Suppressor macrophage (primary cell): Measurements from ENCODE around the gene ATP8B2.
A peak's percentile ranks its signal among the peaks of the same experiment; 100 is the strongest.
"Not testable (repeated sequence)": the region's sequence is repeated elsewhere in the genome, so short reads cannot be mapped to it uniquely, and the experiment has no call there.

ENCODE experiments used
- DNase-seq, 4 experiments: peaks; one replicate each; pipeline ENCODE4 v3.0.0-alpha.2; 2020 to 2022
- total RNA-seq, 17 experiments: gene quantifications; one replicate each; lab custom pipeline; 2026; ENCODE audit warnings: mixed read lengths in 6 of 17, inconsistent platforms in 3 of 17; lab: John Stamatoyannopoulos, UW

The ATP8B2 gene, protein sequence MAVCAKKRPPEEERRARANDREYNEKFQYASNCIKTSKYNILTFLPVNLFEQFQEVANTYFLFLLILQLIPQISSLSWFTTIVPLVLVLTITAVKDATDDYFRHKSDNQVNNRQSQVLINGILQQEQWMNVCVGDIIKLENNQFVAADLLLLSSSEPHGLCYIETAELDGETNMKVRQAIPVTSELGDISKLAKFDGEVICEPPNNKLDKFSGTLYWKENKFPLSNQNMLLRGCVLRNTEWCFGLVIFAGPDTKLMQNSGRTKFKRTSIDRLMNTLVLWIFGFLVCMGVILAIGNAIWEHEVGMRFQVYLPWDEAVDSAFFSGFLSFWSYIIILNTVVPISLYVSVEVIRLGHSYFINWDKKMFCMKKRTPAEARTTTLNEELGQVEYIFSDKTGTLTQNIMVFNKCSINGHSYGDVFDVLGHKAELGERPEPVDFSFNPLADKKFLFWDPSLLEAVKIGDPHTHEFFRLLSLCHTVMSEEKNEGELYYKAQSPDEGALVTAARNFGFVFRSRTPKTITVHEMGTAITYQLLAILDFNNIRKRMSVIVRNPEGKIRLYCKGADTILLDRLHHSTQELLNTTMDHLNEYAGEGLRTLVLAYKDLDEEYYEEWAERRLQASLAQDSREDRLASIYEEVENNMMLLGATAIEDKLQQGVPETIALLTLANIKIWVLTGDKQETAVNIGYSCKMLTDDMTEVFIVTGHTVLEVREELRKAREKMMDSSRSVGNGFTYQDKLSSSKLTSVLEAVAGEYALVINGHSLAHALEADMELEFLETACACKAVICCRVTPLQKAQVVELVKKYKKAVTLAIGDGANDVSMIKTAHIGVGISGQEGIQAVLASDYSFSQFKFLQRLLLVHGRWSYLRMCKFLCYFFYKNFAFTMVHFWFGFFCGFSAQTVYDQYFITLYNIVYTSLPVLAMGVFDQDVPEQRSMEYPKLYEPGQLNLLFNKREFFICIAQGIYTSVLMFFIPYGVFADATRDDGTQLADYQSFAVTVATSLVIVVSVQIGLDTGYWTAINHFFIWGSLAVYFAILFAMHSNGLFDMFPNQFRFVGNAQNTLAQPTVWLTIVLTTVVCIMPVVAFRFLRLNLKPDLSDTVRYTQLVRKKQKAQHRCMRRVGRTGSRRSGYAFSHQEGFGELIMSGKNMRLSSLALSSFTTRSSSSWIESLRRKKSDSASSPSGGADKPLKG
- total RNA-seq = 2.0 to 10.2 (median 4.5) reads per million in 17 experiments

DNA sequence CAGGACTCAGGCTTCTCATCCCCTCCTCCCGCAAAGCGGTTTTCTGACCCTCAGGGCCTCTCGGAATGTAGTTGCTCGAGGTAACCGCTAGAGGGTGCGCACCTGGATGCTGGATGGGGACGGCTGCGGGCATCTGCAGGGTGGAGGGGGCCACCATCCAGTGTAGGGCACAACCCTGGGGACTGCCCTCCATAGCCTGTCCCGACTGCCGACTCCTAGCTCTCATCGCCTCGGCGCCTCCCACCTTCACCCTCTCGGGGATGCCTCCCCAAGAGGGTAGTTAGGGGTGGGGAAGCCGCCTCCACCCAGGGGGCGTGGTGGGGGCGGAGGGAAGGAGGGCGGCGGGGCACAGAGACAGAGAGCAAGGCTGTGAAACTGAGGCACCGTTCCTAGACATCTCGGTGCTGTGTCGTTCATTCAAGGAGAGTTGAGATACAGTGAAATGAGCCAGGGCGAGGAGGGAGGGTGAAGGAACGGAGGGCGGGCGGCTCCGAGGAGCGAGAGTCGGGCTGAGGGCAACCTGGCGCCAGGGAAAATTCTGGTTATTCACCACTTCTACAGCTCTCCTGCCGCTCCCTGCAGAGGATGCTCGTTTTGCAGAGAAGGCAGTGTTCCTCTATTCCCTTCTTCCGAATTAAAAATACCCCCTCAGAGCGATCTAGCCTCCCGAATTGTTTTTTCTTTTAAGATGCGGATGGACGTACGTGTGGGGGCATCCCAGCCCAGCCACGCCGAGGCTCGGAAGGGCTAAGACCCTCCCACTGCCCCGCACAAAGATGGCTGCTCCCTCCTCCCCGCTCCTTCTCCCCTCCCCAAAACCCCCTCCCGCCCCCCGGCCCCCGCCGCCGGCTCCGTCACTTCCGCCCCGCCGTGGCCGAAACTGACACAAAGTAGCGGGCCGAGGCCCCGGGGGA is at the start of gene ATP8B2:
Gene ATP8B2 (plus strand): TSS at position 857 of the 914 bp plus-strand sequence. CDS start 2,617 bp downstream, outside the sequence.
- peak; percentile 46 to 66 (median 52) for DNase-seq

DNA sequence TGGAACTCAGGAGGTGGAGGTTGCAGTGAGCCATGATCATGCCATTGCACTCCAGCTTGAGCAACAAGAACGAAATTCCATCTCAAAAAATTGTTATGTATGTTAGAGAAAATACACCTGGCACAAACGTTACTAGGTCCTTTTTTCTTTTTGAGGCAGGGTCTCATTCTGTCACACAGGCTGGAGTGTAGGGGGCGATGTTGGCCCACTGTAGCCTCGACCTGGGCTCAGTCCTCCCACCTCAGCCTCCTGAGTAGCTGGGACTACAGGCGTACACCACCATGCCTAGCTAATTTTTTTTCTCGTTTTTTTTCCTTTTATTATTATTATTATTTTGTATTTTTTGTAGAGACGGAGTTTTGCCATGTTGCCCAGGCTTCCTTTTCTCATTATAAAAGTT is 48.5 kb upstream of the ATP8B2 start:
- peak in 1 of 4 experiments; percentile 16 for DNase-seq

DNA sequence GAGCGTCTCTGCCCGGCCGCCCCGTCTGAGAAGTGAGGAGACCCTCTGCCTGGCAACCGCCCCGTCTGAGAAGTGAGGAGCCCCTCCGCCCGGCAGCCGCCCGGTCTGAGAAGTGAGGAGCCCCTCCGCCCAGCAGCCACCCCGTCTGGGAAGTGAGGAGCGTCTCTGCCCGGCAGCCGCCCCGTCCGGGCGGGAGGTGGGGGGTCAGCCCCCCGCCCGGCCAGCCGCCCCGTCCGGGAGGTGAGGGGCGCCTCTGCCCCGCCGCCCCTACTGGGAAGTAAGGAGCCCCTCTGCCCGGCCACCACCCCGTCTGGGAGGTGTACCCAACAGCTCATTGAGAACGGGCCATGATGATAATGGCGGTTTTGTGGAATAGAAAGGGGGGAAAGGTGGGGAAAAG is 37.7 kb upstream of the ATP8B2 start:
- DNase-seq = not testable (repeated sequence)

DNA sequence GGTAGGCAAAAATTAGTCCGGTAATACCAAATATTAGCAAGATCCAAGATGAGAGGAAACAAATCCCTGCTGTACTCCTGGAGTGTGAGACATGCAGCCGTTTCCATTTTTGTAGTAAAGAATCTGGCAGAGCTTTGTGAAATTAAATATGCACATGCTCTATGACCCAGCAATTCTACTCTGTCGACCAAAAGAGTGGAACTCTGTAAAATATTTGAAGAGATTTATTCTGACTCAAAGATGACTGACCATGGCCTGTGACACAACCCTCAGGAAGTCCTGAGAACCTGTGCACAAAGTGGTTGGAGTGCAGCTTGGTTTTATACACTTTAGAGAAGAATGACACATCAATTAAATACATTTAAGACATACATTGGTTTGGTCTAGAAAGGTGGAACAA is 36.7 kb upstream of the ATP8B2 start:
- DNase-seq = no peak

DNA sequence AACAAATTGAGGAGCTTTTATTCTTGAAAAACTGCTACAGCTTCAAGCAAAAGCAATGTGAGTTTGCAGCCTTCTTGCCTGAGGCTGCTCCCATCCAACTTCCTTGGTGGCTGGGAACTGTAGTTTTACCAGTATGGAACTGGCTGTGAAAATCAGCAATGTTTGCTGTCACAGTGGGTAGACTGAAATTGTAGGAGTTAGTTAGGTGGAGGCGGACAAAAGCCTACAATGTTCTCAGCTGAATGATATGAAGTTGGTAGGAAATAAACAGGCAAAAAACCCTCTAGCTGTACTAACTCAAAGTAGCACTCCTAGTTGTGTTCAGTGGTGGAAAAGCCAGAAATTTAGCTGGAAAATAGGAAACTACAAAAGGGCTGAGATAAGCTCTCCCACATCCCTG is 34.4 kb upstream of the ATP8B2 start:
- no peak for DNase-seq

DNA sequence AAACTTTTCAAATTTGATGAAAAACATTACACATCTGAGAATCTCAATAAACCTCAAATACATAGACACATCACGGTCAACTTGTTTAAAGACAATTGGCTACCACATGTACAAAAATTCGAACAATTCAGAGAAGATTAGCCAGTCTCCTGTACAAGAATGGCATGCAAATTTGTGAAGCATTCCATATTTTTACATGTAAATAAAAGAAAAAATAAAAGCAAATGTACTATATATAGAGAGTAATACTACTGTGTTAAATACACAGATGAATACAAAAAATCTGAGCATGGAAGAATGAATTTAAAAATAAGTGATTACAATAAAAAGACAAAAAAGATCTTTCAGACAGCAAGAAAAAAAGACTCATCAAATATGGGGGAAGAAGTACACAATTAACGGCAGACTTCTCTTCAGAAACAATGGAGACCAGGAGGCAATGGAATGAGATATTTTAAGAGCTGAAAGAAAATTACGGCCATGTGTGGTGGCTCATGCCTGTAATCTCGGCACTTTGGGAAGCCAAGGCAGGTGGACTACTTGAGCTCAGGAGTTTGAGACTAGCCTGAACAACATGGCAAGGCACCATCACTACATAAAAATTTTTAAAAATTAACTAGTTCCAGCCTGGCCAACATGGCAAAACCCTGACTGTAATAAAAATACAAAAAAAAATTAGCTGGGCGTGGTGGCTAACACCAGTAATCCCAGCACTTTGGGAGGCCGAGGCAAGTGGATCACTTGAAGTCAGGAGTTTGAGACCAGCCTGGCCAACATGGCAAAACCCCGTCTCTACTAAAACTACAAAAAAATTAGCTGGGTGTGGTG is 29.7 kb upstream of the ATP8B2 start:
- peak in 2 of 4 experiments; percentile 16 to 25 for DNase-seq

DNA sequence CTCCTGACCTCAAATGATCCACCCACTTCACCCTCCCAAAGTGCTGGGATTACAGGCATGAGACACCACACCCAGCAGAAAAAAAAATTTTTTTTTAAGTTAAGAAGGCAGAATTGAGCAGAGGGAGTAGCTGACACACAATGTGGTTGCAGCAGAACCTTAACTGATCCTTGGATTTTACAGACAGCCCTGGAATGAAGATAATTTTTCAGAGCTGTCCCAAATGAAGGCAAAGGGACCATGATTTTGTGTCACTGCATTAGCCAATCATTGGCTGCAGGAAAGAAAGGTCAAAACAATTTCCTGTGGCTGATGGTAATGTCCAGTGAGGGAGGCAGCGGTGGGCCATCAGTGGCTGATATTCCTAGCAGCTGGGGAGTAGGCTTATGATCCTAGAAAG is 23.7 kb upstream of the ATP8B2 start:
- DNase-seq = no peak

DNA sequence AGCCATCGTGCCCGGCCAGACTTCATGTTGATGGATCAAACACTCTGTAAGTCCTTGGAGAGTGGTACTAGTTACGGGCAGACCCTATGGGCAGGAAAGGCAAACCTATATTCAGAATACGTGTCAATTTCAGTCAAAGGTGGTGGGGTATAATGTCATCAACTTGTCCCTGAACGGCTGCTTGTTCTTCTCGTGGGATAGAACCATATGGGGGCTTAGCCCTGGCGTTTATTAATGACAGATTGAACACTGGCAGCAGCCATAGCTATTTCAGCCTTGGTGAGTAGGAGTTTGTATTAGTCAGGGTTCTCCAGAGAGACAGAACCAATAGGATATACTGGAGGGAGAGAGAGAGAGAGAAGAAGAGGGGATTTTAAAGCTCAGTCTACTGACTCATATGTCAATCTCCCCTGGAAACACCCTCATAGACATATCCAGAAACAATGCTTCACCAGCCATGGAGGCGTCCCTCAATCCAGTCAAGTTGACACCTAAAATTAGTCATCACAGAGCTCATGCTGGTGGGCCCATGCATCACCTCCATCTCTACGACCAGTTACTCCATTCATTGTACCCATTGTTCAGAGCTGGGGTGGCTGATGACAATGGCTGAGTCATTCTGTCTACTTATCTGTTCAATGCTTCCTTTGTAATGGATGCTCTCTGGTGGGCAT is 20.5 kb upstream of the ATP8B2 start:
- DNase-seq = no peak

DNA sequence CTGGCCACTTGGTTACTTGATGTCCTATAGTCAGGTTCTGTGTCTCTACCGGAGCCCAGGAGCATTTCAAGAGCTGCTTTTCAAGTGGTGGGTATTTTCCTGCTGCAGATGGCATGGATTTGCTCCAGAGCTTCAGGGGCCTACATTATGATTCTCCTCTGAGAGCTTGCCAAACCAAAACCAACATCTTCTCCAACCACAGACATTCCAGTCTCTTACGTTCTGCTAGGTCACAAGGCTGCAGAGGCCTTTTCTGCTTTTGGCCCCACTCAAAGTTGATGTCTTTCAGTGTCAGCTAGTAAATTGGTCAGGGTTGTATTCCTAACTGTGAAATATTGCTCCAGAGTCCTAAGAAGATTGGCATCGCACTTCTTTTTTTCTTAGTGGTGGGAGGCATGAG is 19.2 kb upstream of the ATP8B2 start:
- no peak for DNase-seq

DNA sequence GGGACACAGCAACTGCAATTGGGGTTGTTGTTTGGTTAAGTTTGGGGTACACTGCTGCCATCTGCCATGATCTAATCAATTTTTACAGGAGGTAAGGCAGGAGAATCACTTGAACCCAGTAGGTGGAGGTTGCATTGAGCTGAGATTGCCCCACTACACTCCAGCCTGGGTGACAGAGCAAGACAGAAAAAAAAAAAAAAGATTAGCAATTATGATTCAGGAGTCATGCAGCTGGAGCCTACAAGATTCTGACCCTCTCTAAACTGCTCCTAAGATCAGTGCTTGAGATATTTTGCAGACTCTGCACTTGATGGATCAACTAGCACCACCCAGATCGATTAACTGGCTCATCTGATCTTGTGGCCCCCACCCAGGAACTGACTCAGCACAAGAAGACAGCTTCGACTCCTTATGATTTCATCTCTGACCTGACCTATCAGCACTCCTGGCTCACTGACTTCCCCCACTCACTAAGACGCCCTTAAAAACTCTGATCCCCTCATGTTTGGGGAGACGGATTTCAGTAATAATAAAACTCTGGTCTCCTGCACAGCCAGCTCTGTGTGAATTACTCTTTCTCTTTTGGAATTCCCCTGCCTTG is 17.6 kb upstream of the ATP8B2 start:
- DNase-seq = not testable (repeated sequence)

DNA sequence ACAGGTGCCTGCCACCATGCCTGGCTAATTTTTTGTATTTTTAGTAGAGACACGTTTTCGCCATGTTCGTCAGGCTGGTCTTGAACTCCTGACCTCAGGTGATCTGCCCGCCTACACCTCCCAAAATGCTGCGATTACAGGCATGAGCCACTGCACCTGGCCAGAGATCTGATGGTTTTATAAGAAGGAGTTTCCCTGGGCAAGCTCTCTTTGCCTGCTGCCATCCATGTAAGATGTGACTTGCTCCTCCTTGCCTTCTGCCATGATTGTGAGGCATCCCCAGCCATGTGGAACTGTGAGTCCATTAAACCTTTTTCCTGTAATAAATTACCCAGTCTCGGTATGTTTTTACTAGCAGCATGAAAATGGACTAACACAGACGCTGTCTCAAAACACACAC is 16.2 kb upstream of the ATP8B2 start:
- DNase-seq = not testable (repeated sequence)

DNA sequence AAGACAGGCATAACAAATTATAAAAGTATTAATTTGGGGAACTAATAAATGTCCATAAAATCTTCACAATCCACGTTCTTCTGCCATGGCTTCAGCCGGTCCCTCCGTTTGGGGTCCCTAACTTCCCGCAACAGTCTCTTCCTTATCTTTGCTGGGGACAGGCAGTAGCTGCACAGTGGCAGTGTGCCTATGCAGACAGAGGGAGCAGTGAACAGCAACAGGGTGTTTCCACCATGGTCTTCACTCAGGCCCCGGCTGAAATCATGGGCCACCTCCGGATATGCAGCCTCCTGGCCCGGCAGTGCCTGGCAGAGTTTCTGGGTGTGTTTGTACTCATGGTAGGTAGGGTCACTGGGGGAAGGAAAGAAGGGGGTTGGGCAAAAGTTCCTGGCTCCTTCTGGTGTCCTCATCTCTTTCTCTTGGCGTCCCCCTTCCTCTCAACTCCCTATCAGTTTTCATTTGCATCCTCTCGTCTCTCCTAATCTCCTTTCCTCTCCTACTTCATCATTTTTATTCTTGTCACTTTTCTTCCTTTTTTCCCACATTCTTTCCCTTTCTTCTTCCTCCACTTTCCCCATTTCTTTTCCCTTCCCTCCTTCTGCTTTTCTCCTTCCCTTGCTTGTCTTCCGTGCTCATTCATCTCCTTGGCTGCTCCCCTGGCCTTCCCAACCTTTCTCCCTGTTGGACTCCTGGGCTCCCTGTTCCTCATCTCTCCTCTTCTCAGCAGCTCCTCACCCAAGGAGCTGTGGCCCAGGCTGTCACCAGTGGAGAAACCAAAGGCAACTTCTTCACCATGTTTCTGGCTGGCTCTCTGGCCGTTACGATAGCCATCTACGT is 12.9 kb upstream of the ATP8B2 start:
- not testable (repeated sequence) for DNase-seq

DNA sequence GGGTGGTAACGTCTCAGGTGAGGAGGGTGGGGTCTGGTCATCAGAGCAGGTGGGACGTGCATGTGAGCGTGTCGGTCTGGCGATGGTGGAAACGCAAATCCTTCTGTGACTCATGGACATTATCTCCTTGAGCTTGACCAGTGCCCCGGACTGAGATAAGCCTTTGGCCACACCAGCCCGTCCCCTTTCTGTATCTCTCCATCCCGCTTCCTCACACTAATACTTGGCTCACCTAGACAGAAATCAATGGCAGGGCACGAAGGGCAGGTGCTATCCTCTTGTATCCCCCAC is 12.3 kb upstream of the ATP8B2 start:
- DNase-seq = no peak

DNA sequence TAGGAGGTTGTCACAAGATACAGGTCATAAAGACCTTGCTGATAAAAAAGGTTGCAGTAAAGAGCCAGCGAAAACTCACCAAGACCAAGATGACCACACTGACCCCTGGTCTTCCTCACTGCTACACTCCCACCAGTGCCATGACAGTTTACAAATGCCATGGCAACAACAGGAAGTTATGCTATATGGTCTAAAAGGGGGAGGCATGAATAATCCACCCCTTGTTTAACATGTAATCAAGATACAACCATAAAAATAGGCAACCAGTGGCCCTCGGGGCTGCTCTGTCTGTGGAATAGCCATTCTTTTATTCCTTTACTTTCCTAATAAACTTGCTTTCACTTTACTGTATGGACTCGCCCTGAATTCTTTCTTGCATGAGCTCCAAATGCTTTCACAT is 11.1 kb upstream of the ATP8B2 start:
- not testable (repeated sequence) for DNase-seq

DNA sequence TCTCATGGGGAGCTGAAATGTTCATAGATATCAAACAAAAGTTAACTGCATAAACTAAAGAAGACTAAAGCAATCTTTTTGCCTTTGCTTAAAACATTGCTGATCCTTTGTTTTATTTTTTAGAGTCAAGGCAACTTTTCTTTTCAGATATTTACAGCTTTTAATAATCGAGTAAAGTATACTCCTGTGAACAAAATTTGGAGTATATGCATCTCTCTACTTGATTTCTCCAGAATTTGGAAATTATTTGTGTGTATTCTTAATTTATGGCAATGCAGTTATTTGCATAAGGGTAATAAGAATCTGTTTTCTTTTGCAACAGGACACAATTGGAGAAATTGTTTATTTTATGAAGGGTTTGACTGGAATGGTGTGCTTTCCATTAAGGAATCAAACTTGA is 8.6 kb upstream of the ATP8B2 start:
- no peak for DNase-seq

DNA sequence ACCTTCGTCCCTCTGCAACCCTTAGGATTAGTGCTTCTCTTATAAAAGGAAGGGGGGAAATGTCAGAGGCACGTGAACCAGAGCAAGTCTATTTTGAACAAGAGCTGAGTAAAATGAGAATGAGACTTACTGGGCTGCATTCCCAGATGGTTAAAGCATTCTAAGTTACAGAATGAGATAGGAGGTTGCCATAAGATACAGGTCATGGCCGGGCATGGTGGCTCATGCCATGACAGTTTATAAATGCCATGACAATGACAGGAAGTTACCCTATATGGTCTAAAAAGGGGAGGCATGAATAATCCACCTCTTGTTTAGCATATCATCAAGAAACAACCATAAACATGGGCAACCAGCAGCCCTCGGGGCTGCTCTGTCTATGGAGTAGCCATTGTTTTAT is 6.9 kb upstream of the ATP8B2 start:
- DNase-seq = no peak

DNA sequence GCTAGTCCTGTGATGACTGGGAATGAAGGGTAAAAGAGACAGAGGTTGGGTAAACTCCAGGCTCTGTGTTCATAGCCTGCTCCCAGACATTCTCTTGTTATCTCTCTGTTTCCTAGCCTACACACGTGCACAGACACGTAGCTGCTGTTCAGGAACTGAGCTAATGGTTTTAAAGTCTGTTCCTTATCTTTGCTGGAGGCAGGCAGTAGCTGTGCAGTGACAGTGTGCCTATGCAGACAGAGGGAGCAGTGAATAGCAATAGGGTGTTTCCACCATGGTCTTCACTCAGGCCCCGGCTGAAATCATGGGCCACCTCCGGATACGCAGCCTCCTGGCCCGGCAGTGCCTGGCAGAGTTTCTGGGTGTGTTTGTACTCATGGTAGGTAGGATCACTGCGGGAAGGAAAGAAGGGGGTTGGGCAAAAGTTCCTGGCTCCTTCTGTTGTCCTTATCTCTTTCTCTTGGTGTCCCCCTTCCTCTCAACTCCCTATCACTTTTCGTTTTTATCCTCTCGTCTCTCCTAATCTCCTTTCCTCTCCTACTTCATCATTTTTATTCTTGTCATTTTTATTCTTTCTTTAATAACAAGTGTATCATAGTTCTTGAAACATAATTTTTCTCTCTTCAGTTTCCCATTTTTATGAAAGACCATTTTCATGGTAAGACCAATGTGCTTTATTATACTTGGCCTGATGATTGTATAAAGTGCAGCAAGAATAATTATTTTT is 4.3 kb upstream of the ATP8B2 start, which contains the start of gene AQP10:
Gene AQP10 (plus strand): TSS at position 212 of the 727 bp plus-strand sequence. CDS start 63 bp downstream, at position 275.
- DNase-seq = peak in 2 of 4 experiments; percentile 28 to 41

DNA sequence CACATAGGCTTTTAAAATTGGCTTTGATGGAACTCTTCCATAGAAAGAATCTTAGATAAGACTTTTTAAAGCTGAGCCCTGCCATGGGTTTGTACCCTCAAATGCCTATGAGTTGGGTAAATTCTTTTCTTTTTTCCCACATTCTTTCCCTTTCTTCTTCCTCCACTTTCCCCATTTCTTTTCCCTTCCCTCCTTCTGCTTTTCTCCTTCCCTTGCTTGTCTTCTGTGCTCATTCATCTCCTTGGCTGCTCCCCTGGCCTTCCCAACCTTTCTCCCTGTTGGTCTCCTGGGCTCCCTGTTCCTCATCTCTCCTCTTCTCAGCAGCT is 3.8 kb upstream of the ATP8B2 start:
- DNase-seq = not testable (repeated sequence)
